ENCODE results near the gene ABHD14A. TPM values are rescaled to one million over a fixed set of nuclear protein-coding genes. Genes with fewer than 3 reads are reported as not detected.
"Not testable (repeated sequence)": the region's sequence is repeated elsewhere in the genome, so short reads cannot be mapped to it uniquely, and the experiment has no call there.

Gene ABHD14A
- total and polyA plus RNA-seq, 5 donors from 2014 or later: 12.7 to 137 (median 93.2) TPM

DNA sequence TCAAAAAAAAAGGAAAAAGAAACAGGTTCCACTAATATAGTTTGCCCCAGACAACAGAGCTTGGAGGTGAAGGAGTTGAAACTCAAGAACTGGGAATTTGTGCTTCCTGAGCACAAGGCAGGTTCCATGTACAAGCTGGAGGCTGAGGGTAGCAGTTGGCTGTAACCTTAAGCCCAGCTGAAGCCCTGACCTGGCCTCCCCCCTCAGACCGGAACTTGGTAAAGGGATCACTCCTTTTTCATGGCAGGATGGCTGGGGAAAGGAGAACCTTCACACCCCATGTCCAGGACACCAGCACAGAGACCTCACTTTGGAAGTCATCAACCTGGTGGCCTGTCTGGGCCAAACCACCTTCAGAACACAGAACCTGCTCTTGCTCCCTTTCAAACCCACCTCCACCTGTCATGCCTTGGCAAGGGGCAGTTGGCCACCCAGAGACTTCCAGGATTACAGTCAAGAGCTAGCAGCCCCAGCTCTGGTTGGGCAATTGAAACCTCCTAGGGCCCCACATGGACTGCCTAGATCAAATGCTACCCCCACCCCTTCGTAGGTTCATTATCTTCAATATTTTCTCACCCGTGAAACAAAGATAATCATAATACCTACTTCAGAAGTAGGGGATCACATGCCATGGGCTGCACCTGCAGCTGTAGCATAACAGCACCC lies 17.3 kb downstream of the ABHD14A start:
- peaks cover 0 to 44% (median 32%) of the 10 kb centered on the region in 4 donors for H3K4me1 Mint-ChIP-seq
- Histone ChIP-seq H3K4me1 (ENCODE audit: control insufficient read depth, insufficient read depth, low read length, poor library complexity, severe bottlenecking) (peaks cover 25% of the 10 kb centered on the region), H3K27me3 (ENCODE audit: control insufficient read depth, insufficient read depth, low read length) (no peaks in the 10 kb centered on the region), H3K27ac (ENCODE audit: insufficient read depth, low read length, poor library complexity, severe bottlenecking) (no peak overlapping the region), H3K4me3 (ENCODE audit: low read depth, low read length) (no peak overlapping the region), H3K9me3 (ENCODE audit: control insufficient read depth in 2 of 2, low read length in 2 of 2) (no peaks in the 10 kb centered on the region), H3K36me3 (ENCODE audit: control insufficient read depth, insufficient read depth, low read length) (peaks cover 21% of the 10 kb centered on the region)
- peak overlapping the region in 1 of 4 donors; percentile 21 for H3K4me3 Mint-ChIP-seq
- H3K9me3 Mint-ChIP-seq: peaks cover 0 to 1% (median 0%) of the 10 kb centered on the region in 7 donors
- DNase-seq (no peak), ATAC-seq (ENCODE audit: low read depth in 2 of 2) (no peak)
- no peaks in the 10 kb centered on the region for H3K27me3 Mint-ChIP-seq
- no peak overlapping the region for H3K27ac Mint-ChIP-seq
- H3K36me3 Mint-ChIP-seq: peaks cover 17% of the 10 kb centered on the region

DNA sequence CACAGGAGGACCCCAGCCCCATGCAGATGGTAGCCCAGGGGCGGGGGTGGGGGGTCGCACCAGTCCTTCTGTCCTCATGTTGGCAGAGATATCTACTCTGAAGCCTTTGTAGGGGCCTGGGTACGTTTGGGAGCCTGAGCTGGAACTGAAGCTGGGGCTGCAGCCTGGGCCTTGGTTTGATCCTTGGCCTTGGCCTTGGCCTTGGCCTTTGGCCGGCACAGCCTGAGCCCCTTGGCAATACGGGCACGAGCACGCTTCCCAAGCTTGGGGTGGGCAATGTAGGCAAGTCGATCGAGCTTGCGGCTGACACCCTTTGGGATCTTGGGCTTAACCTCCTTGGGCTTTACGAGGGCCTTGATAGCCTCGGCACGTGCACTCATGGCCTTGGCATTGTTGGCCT lies 18.8 kb downstream of the ABHD14A start:
- Mint-ChIP-seq H3K4me1 (peaks cover 0 to 44% (median 29%) of the 10 kb centered on the region in 4 donors), H3K4me3 (peak overlapping the region; percentile 75 to 100 (median 97)), H3K27ac (peak overlapping the region in 2 of 3 donors; percentile 66 to 100), H3K36me3 (peaks cover 17% of the 10 kb centered on the region)
- H3K4me1 ChIP-seq (ENCODE audit: control insufficient read depth, insufficient read depth, low read length, poor library complexity, severe bottlenecking): peaks cover 25% of the 10 kb centered on the region
- not testable (repeated sequence) for ATAC-seq (ENCODE audit: low read depth in 2 of 2); DNase-seq; H3K9me3 Mint-ChIP-seq; H3K4me3 ChIP-seq (ENCODE audit: low read depth, low read length); H3K27ac ChIP-seq (ENCODE audit: insufficient read depth, low read length, poor library complexity, severe bottlenecking); H3K27me3 Mint-ChIP-seq; H3K27me3 ChIP-seq (ENCODE audit: control insufficient read depth, insufficient read depth, low read length); H3K9me3 ChIP-seq (ENCODE audit: control insufficient read depth in 2 of 2, low read length in 2 of 2)
- peaks cover 21% of the 10 kb centered on the region for H3K36me3 ChIP-seq (ENCODE audit: control insufficient read depth, insufficient read depth, low read length)

DNA sequence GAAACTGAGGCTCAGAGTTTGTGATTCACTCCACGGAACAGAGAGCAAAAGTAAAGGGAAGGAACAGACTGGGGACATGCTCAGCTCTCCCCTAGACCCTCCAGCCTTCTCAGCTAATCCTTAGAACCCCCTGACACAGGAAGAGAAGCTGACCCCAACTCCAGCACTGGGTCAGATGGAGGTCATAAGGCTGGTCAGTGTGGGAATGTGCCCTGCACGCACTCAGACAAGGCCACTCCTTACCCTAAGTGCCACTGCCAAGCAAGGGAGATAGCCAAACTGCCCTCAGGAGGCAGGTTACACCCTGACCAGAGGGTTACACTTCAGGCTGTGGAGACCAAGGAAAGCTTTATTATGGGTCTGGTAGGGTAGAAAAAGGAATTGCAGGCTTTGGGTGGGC lies 19.7 kb downstream of the ABHD14A start:
- DNase-seq (no peak), ATAC-seq (ENCODE audit: low read depth in 2 of 2) (no peak)
- H3K36me3 Mint-ChIP-seq: peaks cover 17% of the 10 kb centered on the region
- H3K27ac Mint-ChIP-seq: peak overlapping the region; percentile 95 to 100 (median 100)
- peaks cover 21% of the 10 kb centered on the region for H3K36me3 ChIP-seq (ENCODE audit: control insufficient read depth, insufficient read depth, low read length)
- H3K4me1 Mint-ChIP-seq: peaks cover 0 to 44% (median 29%) of the 10 kb centered on the region in 4 donors
- no peaks in the 10 kb centered on the region for H3K9me3 ChIP-seq (ENCODE audit: control insufficient read depth in 2 of 2, low read length in 2 of 2)
- H3K4me1 ChIP-seq (ENCODE audit: control insufficient read depth, insufficient read depth, low read length, poor library complexity, severe bottlenecking): peaks cover 25% of the 10 kb centered on the region
- H3K27me3 Mint-ChIP-seq: peaks cover 10% of the 10 kb centered on the region
- H3K4me3 ChIP-seq (ENCODE audit: low read depth, low read length): peak overlapping the region; percentile 88
- H3K27ac ChIP-seq (ENCODE audit: insufficient read depth, low read length, poor library complexity, severe bottlenecking): peak overlapping the region; percentile 89
- no peaks in the 10 kb centered on the region for H3K27me3 ChIP-seq (ENCODE audit: control insufficient read depth, insufficient read depth, low read length)
- no peaks in the 10 kb centered on the region for H3K9me3 Mint-ChIP-seq
- H3K4me3 Mint-ChIP-seq: peak overlapping the region; percentile 95 to 100 (median 99)

DNA sequence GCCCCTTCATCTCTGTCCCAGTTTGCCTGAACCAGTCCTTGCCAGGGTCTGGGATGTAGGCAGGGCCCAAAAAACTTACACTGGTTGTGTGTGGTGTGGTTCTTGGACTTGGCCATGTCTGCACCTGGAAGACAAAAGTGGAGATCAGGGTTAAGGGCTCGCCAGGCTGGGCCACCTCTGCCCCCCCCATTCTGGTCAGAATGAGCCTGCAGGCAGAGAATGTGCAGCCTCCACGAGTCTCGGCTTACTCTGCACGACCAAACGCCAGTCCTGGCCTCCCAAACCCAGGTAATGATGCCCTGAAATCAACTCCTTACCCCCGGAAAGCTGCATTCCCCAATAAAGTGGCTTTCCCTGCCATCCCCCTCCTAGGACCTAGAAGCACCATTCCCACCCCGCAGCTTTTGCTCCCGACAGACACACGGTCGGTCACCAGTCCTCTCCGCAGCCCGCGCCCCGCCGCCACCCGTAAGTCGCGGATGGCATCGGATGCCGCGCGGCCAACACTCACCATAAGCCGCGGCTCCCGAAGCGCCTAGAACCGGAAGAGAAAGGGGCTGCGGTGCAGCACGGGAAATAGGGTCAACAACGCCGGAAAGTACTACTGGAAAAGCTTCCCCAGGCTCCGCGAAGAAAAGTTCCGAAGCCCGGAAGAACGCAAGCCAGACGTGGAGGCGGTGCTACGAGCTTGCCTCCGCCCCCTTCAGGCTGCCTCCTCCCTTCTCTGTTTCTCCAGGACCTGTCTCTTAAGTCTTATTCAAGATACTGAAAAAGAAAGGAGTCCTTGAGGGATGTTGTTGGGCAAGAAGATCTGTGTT lies 20.7 kb downstream of the ABHD14A start, which contains the start of gene RPL29:
Gene RPL29 (minus strand): TSS at position 550 of the 818 bp plus-strand sequence. CDS start 434 bp downstream, at position 116.
- Histone ChIP-seq H3K4me1 (ENCODE audit: control insufficient read depth, insufficient read depth, low read length, poor library complexity, severe bottlenecking) (peaks cover 25% of the 10 kb centered on the region), H3K9me3 (ENCODE audit: control insufficient read depth in 2 of 2, low read length in 2 of 2) (no peaks in the 10 kb centered on the region), H3K4me3 (ENCODE audit: low read depth, low read length) (peak within 1 kb of the TSS; percentile 88), H3K27ac (ENCODE audit: insufficient read depth, low read length, poor library complexity, severe bottlenecking) (peak within 1 kb of the TSS; percentile 89), H3K36me3 (ENCODE audit: control insufficient read depth, insufficient read depth, low read length) (peaks cover 21% of the 10 kb centered on the region), H3K27me3 (ENCODE audit: control insufficient read depth, insufficient read depth, low read length) (no peaks in the 10 kb centered on the region)
- DNase-seq: peak; percentile 88 to 97 (median 94)
- peak within 1 kb of the TSS; percentile 95 to 100 (median 99) for H3K4me3 Mint-ChIP-seq
- ATAC-seq (ENCODE audit: low read depth in 2 of 2): peak; percentile 94 to 96
- no peaks in the 10 kb centered on the region for H3K9me3 Mint-ChIP-seq
- H3K36me3 Mint-ChIP-seq: peaks cover 17% of the 10 kb centered on the region
- peaks cover 12% of the 10 kb centered on the region for H3K27me3 Mint-ChIP-seq
- H3K4me1 Mint-ChIP-seq: peaks cover 0 to 44% (median 30%) of the 10 kb centered on the region in 4 donors
- peak within 1 kb of the TSS; percentile 100 for H3K27ac Mint-ChIP-seq

DNA sequence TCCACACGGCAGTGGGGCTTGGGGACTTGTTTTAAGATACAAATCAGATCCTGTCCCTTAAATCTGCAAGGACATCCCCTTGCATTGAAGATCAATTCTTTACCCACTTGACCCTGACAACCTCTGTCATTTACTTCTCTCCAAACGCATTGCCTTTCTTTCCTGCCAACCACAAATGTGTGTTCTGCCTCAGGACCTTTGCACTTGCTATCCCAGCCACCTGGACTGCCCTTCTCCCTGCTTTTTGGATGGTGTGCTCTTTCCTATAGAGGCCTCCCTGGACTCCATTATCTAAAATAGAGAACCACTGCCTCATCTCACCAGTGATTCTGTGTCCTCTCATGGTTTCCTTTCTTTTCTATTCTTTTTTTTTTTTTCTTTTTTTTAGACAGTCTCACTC lies 22.3 kb downstream of the ABHD14A start:
- peak overlapping the region in 3 of 4 donors; percentile 44 to 72 (median 44) for H3K4me3 Mint-ChIP-seq
- no peak for ATAC-seq (ENCODE audit: low read depth in 2 of 2)
- H3K9me3 ChIP-seq (ENCODE audit: control insufficient read depth in 2 of 2, low read length in 2 of 2): no peaks in the 10 kb centered on the region
- peaks cover 30% of the 10 kb centered on the region for H3K4me1 ChIP-seq (ENCODE audit: control insufficient read depth, insufficient read depth, low read length, poor library complexity, severe bottlenecking)
- H3K9me3 Mint-ChIP-seq: no peaks in the 10 kb centered on the region
- peaks cover 17% of the 10 kb centered on the region for H3K36me3 ChIP-seq (ENCODE audit: control insufficient read depth, insufficient read depth, low read length)
- no peak for DNase-seq
- peaks cover 17% of the 10 kb centered on the region for H3K27me3 Mint-ChIP-seq
- H3K36me3 Mint-ChIP-seq: peaks cover 13% of the 10 kb centered on the region
- H3K4me1 Mint-ChIP-seq: peaks cover 0 to 43% (median 31%) of the 10 kb centered on the region in 4 donors
- no peaks in the 10 kb centered on the region for H3K27me3 ChIP-seq (ENCODE audit: control insufficient read depth, insufficient read depth, low read length)
- H3K27ac Mint-ChIP-seq: peak overlapping the region in 1 of 3 donors; percentile 91
- no peak overlapping the region for H3K4me3 ChIP-seq (ENCODE audit: low read depth, low read length)
- no peak overlapping the region for H3K27ac ChIP-seq (ENCODE audit: insufficient read depth, low read length, poor library complexity, severe bottlenecking)

DNA sequence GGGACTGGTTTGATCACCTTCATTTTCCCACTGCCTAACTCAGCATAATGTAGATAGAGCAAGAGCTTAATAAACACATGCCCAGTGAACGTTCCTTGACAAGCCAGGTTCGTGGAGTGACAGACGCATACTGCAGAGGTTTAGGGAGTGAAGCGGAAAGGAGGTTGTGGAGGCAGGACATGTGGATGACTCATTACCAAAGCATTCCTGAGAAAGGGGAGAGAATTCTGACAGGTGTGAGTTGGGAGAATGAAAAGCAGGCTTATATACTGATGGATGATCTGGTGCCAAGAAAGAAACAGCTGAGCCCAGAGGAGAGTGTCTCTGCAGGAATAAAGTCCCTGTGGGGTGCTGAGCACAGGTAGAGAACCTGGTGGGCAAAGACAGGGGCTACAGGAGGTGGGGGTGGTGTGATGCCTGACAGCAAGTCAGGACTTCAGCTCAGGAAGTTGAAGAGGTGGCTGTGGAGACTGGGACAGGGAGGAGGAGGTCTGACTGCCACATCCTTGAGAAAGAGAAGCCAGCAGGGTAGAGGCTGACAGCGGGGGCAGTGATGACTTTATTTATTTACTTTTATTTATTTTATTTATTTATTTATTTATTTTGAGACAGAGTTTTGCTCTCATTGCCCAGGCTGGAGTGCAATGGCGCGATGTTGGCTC lies 23.2 kb downstream of the ABHD14A start:
- no peaks in the 10 kb centered on the region for H3K9me3 Mint-ChIP-seq
- H3K4me1 ChIP-seq (ENCODE audit: control insufficient read depth, insufficient read depth, low read length, poor library complexity, severe bottlenecking): peaks cover 25% of the 10 kb centered on the region
- no peaks in the 10 kb centered on the region for H3K9me3 ChIP-seq (ENCODE audit: control insufficient read depth in 2 of 2, low read length in 2 of 2)
- no peak overlapping the region for H3K4me3 ChIP-seq (ENCODE audit: low read depth, low read length)
- H3K27ac Mint-ChIP-seq: peak overlapping the region in 1 of 3 donors; percentile 24
- H3K4me3 Mint-ChIP-seq: peak overlapping the region in 1 of 4 donors; percentile 23
- peaks cover 0 to 38% (median 25%) of the 10 kb centered on the region in 4 donors for H3K4me1 Mint-ChIP-seq
- H3K27ac ChIP-seq (ENCODE audit: insufficient read depth, low read length, poor library complexity, severe bottlenecking): no peak overlapping the region
- peaks cover 13% of the 10 kb centered on the region for H3K36me3 Mint-ChIP-seq
- no peaks in the 10 kb centered on the region for H3K27me3 ChIP-seq (ENCODE audit: control insufficient read depth, insufficient read depth, low read length)
- H3K36me3 ChIP-seq (ENCODE audit: control insufficient read depth, insufficient read depth, low read length): peaks cover 10% of the 10 kb centered on the region
- peaks cover 17% of the 10 kb centered on the region for H3K27me3 Mint-ChIP-seq
- ATAC-seq (ENCODE audit: low read depth in 2 of 2): no peak
- no peak for DNase-seq

DNA sequence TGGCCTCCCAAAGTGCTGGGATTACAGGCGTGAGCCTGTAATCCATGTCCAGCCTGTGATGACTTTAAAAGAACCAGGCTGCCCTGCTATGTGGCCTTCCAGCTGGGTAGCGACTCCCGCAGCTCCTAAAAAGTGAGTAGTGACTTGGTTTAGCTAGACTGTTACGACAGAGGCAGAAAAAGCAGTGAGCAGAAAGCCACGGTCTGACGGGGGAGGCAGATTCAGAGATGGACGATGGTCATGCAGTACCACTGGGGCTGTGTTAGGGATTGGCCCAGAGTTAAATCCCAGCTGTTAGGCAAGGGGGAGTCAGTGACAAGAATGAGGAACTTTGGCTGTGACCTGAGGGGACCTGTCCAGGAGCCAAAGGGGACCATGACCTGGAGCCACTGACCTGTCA lies 23.9 kb downstream of the ABHD14A start:
- Mint-ChIP-seq H3K27ac (no peak overlapping the region), H3K4me3 (no peak overlapping the region), H3K27me3 (peaks cover 17% of the 10 kb centered on the region), H3K9me3 (no peaks in the 10 kb centered on the region), H3K36me3 (peaks cover 13% of the 10 kb centered on the region), H3K4me1 (peaks cover 0 to 34% (median 23%) of the 10 kb centered on the region in 4 donors)
- ATAC-seq (ENCODE audit: low read depth in 2 of 2) (no peak), DNase-seq (no peak)
- peaks cover 10% of the 10 kb centered on the region for H3K36me3 ChIP-seq (ENCODE audit: control insufficient read depth, insufficient read depth, low read length)
- H3K9me3 ChIP-seq (ENCODE audit: control insufficient read depth in 2 of 2, low read length in 2 of 2): no peaks in the 10 kb centered on the region
- H3K27ac ChIP-seq (ENCODE audit: insufficient read depth, low read length, poor library complexity, severe bottlenecking): no peak overlapping the region
- H3K4me1 ChIP-seq (ENCODE audit: control insufficient read depth, insufficient read depth, low read length, poor library complexity, severe bottlenecking): peaks cover 25% of the 10 kb centered on the region
- no peak overlapping the region for H3K4me3 ChIP-seq (ENCODE audit: low read depth, low read length)
- no peaks in the 10 kb centered on the region for H3K27me3 ChIP-seq (ENCODE audit: control insufficient read depth, insufficient read depth, low read length)
